ELR (cell line): Measurements from ENCODE around the gene SLC35F3.
A peak's percentile ranks its signal among the peaks of the same experiment; 100 is the strongest.

ENCODE experiments used
- DNase-seq: peaks from one replicate; pipeline ENCODE4 v3.0.0-alpha.2; 2015; ENCODE audit warnings: low read depth

Gene SLC35F3

GRCh38 chr1:233912447-233912846 is 8.0 kb downstream of the SLC35F3 start:
- DNase-seq = peak; percentile 18

DNA sequence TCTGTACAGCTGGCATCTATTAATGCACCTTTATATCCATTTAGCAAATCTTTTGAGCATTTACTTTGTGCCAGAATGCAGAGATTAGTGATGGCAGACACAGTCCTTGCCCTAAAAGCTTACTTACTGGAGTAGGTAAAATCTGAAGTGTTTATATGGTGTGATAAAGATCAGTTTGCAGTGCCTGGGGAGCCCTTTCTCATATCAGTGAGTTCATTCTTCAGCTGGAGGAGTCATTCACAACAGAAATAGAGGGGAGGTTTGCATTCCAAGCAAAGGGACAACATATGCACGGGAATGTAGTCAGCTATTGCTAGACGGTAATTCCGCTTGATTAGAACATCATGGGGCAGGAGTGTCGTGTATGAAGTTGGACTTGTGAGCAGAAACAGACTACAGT is 8.4 kb downstream of the SLC35F3 start:
- no peak for DNase-seq

GRCh38 chr1:233916706-233917105 is 12.2 kb downstream of the SLC35F3 start:
- peak; percentile 60 for DNase-seq

DNA sequence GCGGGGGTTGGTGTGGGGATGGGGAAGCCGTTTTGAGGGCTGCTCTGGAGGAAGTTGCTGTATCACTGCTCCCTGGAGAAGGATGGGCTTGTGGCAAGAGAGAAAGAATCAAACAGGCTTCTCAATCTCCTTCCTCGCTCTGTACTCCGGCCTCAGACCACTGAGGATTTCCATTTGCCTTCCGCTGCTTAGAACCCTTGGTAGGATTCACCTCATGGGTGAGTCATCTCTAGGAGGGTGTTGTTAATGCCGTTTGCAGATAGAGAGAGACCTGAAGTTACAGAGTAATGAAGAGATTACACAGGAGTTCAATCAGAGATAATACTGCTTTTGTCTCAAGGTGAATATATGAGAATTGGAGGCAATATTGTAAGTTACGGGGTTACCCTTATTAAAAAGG is 15.3 kb downstream of the SLC35F3 start:
- DNase-seq = peak; percentile 15

DNA sequence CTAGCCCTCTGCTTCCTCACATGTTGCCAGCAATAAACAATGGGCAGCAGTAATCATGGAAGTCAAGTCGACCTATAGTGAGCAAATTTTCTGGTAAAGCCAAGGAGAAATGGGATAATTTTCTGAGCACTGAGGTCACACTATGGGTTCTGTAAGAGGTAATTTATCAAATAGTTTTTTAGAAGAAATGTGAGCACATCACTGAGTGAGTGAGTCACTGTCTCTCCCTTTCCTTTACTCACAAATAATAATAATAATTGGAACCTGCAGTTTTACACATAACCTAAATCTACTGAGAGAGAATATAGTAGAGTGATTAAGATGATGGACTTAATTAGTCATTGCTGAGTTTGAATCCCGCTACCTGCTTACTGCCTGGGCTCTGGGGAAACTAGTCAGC is 23.6 kb downstream of the SLC35F3 start:
- no peak for DNase-seq

- DNase-seq = no peak
Measured at GRCh38 chr1:233933339-233933738, 28.9 kb downstream of the SLC35F3 start.

DNA sequence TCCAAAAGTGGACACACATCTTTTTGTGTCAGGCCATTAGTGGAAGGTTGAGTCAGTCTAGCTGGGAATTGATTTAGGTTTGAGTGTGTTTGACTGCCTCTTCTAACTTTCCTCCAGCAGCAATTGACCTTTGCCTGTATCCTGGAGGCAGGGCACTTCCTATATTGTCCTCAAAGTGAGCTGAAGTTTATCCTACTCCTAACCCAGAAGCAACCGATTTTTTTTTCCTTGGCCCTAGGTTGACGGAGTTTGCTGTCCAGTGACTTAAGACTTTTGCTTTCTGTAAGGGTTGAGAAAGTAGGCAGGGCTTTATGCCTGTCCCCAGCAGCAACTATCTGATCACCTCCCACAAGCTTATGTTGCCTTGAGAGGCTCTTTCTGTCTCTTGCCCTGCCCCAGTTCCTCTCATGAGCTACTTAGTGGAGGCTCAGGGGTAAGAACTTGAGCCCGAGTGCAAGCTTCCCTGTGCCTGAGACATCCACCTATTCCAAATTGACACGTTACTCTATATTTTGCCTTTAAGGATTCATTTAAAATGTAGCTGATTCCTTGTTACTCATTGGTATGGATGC is 30.9 kb downstream of the SLC35F3 start:
- no peak for DNase-seq

DNA sequence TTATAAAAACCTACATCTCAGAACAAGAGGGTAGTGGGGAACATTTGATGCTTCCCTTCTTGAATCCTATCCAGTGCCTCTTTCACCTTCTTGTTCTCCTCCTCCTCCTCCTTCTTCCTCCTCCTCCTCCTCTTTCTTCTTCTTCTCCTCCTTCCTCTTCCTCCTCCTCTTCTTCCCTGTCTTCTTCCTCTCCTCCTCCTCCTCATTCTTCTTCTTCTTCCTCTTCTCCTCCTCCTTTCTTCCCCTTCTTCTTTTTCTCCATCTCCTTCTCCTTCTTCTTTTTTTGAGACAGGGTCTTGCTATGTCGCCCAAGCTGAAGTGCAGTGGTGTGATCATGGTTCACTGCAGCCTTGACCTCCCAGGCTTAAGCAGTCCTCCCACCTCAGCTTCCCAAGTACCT is 31.9 kb downstream of the SLC35F3 start:
- DNase-seq = no peak

- no peak for DNase-seq
Measured at GRCh38 chr1:233936842-233937241, 32.4 kb downstream of the SLC35F3 start.

GRCh38 chr1:233938476-233938875 is 34.0 kb downstream of the SLC35F3 start:
- DNase-seq = no peak

GRCh38 chr1:233939451-233939850 is 35.0 kb downstream of the SLC35F3 start:
- DNase-seq = no peak

DNA sequence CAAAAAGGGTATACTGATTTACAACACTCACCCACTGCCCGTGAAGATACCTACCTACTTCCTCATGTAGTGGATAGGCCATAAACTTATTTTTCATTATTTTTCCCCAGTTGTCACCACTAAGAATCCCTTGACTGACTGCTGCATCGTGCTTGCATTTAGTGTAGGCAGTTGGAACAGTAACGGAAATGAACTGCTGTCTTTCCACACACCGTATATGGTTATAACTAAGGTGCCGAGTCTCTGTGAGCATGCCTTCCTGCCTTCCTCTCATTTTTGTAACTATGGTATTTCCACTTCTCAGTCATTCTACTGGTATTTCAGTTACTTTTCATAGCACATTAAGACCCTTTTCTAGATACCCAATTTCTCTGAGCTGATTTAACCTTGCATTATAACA is 36.4 kb downstream of the SLC35F3 start:
- no peak for DNase-seq

DNA sequence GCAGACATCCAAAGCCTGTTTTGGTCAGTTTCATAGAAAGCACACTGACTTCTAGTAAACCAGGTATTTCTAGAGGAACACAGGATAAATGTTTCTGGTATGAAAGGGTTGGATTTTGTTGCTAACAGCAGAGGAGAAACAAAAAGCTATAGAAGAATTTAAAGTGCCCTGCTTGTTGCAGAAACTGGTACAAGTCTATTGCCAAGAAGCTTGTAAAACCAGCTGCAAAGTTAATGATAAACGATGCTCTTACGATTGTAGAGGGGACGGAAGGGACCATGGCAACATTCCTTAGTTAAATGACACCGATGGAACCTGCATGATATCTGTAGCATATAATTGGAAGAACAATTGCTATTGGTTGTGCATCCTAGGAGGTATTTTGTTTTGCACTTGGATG is 40.1 kb downstream of the SLC35F3 start:
- no peak for DNase-seq

DNA sequence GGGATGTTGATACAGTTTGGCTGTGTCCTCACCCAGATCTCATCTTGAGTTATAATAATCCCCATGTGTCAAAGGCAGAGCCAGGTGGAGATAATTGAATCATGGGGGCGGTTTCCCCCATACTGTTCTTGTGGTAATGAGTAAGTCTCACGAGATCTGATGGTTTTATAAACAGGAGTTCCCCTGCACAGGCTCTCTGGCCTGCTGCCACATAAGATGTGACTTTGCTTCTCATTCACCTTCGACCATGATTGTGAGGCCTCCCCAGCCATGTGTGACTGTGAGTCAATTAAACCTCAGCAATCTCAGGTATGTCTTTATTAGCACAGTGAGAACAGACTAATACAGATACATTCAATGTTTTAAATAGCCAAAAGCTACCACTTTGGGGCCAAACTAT is 41.1 kb downstream of the SLC35F3 start:
- DNase-seq = peak; percentile 3

- no peak for DNase-seq
Measured at GRCh38 chr1:233945979-233946378, 41.5 kb downstream of the SLC35F3 start.

GRCh38 chr1:233946724-233947123 is 42.2 kb downstream of the SLC35F3 start:
- no peak for DNase-seq

DNA sequence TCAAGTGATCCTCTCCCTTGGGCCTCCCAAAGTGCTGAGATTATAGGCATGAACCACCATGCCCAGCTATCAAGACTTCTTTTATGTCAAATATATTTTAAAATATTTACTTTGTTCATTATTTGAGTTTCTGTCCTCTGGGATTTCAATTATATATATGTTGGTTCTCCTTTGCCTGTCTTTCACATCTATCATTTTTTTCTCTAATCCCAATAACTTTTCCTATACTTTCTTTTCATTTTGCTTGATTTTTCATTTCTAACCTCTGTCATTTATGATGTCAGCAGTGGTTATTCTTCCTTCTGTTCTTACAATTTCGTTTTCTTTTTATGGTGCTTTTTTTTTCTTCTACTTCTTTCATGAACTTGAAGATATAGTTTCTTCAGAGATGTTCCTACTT is 47.3 kb downstream of the SLC35F3 start:
- no peak for DNase-seq

DNA sequence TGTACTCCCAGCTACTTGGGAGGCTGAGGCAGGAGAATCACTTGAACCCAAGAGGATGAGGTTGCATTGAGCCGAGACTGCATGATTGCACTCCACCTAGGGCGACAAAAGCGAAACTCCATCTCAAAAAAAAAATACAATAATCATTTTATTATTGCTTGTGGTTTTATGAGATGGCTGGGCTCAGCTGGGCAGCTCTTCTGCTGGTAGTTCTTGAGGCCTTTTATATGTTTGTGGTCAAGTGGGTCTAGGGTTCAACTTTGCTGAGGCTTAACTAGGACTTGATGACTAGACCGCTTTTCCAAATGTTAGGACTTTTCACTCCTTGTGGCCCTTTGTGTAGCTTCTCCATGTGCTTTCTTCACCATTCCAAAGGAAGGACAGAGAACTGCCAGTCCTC is 53.2 kb downstream of the SLC35F3 start:
- DNase-seq = no peak

DNA sequence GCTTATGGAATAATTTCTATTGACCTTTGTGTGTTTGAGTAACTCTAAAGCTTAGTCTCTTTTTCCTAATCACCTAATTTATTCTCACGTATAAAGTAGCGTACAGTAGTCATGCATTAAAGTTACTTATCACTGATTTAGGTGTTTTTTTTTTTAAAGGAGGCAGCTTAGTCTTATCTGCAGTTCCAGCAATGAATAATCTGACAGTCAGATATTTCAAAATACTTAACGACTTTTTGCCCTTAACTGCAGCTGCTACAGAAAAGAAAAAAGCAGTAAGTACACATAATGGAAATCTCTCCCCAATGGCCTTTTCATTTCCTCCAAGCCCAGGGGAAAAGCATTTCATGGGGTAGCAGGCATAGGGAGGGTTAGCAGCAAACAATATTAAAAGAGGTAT is 54.6 kb downstream of the SLC35F3 start:
- no peak for DNase-seq

DNA sequence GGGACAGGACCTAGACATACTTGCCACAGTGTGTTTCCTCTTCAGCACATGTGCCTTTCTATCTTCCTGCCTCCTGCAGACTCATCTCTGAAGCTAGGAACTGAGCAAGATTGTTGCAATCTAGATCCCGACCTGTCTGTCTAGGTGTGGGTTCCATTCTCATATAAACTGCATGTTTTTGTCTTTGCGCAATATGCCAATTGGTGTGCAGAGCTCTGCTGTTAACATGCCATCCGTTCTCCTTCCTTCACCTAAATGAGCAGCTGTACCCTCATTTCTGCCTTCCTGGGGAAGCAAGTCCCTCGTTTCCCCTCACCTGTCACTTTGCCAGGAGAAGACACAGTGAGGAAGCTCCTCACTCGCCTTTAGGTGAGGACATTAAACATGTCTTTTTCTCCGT is 55.5 kb downstream of the SLC35F3 start:
- DNase-seq = no peak

GRCh38 chr1:233960386-233960785 is 55.9 kb downstream of the SLC35F3 start:
- no peak for DNase-seq

DNA sequence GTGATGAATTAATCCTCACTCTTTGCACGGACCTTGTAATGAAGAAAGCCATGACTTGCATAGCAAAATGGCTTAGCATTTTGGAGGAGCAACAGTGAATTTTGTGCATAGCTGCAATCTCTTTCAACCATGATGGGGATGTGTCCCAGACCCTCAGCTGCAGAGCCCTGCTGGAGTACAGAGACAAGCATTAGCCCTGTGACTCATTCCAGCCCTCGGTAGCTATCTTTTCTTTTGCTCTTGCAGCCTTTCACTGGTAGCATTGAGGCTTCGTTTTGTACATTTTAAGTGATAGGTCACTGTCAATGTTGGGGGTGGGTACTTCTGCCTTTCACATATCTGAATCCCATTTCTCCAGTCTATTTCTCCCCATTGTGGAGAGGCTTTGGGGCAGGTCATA is 58.4 kb downstream of the SLC35F3 start:
- no peak for DNase-seq

DNA sequence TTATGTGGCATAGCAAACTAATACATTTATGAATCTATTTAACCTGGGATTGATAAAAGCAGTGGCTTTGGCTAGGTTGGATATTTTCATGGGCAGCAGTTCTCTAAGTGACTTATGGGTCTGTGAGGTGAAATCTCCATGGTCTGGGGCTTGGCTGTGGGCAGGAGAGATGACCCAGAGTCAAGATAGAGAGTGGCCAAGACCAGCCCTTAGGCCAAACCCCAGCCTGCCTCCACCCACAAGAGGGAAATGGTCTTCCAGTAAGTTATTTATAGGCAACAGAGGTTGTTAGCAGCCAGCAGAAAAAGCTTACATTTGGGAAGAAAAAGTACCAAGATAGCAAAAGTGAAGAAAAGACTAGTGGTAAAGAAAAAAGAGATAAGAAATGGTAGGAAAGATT is 61.4 kb downstream of the SLC35F3 start:
- DNase-seq = no peak

DNA sequence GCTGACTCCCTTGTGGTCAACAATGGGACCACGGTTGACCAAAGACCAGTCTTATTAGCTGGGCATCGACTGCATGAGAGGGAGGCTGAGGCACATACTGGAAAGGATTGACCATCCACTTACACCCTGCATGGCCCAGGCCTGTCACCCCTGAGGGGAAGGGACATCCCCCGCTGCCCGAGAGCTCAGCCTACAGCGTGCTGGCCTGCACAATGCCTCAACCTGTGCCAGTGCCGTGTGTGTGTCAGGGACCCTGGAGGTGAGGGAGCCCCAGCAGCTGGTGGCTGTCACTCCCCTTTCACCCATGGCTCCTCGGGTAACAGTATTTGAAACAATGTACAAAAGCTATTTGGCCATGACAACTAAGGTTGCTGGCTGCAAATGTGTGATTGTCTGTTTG is 67.3 kb downstream of the SLC35F3 start:
- no peak for DNase-seq

DNA sequence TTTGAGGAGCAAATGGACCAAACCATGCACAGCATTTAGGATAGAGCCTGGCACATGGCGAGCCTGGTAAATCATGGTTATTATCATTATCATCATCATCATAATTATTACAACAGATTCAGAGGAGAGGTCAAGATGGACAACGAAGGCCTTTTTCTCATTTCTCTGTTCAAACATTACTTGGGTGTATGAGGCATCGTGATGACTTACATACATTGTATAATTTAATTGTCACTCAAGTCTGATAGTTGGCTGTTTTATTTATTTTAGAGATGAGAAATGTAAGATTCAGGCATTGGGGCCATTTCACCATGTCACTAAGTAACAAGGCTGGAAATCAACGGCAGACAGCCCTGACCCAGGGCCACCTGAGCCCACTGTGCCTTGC is 68.1 kb downstream of the SLC35F3 start:
- no peak for DNase-seq
